ENCODE measurements around the gene C5orf15. TPM values are rescaled to one million over a fixed set of nuclear protein-coding genes. Genes with fewer than 3 reads are reported as not detected.

C5orf15 gene
- total RNA-seq, 1 experiment from 2014 or later: 28.8 TPM

DNA sequence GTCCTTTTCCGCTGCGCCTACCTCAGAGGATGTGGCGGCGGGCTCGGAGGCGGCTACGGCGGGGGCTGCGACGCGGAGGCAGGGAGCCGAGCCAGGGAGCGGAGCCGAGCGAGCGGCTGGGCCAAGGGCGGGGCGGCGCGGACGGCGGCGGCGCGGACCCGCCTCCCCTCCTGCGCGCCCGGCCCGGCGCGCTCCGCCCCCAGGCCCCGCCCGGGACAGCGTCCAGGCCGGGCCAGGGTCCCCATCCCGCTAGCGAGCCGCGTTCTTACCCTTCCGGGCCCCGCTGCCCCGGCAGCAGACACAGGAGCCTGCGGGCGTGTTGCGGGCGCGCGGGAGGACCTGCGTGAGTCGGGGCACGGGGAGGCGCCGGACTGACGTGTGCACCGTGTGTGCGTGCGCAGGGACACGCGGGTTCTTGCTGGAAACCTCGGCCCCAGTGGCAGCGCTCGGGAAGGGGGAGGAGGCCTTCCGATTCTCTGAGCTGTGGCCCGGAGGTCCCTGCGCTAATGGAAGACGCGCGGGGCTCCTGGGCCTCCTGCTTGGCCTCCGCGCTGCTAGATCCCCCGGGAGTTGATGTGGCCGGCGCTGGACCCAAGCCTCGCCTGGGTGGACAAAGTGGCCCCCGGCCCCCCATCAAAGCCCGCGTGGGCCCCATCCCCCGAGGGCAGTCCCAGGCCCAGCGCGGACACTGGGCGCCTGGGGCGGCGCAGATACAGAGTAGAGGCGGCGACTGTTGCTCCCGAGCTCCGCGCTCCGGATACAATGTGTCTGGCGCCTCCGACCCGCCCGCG lies 36.4 kb upstream of the C5orf15 start, which contains the start of gene VDAC1 (continued):
- TF ChIP-seq, protein P1, sequence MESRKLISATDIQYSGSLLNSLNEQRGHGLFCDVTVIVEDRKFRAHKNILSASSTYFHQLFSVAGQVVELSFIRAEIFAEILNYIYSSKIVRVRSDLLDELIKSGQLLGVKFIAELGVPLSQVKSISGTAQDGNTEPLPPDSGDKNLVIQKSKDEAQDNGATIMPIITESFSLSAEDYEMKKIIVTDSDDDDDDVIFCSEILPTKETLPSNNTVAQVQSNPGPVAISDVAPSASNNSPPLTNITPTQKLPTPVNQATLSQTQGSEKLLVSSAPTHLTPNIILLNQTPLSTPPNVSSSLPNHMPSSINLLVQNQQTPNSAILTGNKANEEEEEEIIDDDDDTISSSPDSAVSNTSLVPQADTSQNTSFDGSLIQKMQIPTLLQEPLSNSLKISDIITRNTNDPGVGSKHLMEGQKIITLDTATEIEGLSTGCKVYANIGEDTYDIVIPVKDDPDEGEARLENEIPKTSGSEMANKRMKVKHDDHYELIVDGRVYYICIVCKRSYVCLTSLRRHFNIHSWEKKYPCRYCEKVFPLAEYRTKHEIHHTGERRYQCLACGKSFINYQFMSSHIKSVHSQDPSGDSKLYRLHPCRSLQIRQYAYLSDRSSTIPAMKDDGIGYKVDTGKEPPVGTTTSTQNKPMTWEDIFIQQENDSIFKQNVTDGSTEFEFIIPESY (IDR thresholded peaks at IDR 0.05; ENCODE audit: extremely low read depth, insufficient replicate concordance, low read length): no peak
- TF ChIP-seq ZNF274 (IDR thresholded peaks at IDR 0.05; ENCODE audit: low read depth, low read length) (no peak), EZH2 (IDR thresholded peaks at IDR 0.05) (no peak), POLR2AphosphoS5 (IDR thresholded peaks at IDR 0.05; ENCODE audit: low read depth, low read length) (peak; percentile 83), TCF7L2 (IDR thresholded peaks at IDR 0.05; ENCODE audit: borderline replicate concordance, extremely low read depth, insufficient read depth, insufficient read length) (peak; percentile 4)
- TF ChIP-seq, protein P2, sequence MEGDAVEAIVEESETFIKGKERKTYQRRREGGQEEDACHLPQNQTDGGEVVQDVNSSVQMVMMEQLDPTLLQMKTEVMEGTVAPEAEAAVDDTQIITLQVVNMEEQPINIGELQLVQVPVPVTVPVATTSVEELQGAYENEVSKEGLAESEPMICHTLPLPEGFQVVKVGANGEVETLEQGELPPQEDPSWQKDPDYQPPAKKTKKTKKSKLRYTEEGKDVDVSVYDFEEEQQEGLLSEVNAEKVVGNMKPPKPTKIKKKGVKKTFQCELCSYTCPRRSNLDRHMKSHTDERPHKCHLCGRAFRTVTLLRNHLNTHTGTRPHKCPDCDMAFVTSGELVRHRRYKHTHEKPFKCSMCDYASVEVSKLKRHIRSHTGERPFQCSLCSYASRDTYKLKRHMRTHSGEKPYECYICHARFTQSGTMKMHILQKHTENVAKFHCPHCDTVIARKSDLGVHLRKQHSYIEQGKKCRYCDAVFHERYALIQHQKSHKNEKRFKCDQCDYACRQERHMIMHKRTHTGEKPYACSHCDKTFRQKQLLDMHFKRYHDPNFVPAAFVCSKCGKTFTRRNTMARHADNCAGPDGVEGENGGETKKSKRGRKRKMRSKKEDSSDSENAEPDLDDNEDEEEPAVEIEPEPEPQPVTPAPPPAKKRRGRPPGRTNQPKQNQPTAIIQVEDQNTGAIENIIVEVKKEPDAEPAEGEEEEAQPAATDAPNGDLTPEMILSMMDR (IDR thresholded peaks at IDR 0.05 in 2 of 3, conservative IDR thresholded peaks at IDR 0.05 in 1 of 3; ENCODE audit: borderline replicate concordance in 1 of 3, insufficient read depth in 1 of 3, low read depth in 2 of 3, low read length in 2 of 3): no peak

Measured in HCT116 (cell line).